Thyroid gland (tissue), 4 donors: ENCODE results near the gene LPP. TPM values are rescaled to one million over a fixed set of nuclear protein-coding genes. Genes with fewer than 3 reads are reported as not detected.

Experiments
- DNase-seq, 2 donors: peaks; one replicate each; pipeline ENCODE4 v3.0.0-alpha.2; 2019
- H3K27ac ChIP-seq, 3 donors: fragments of 200-600 bp; sonication (generic); 1 replicate in 2 of 3; 2 replicates in 1 of 3; pipeline ENCODE4 v1.5.1; 2016 to 2019; ENCODE audit warnings: mild to moderate bottlenecking in 1 of 3, moderate library complexity in 1 of 3
- H3K27me3 ChIP-seq: fragments of 200-600 bp; sonication (generic); one replicate; pipeline ENCODE4 v1.5.1; 2019
- H3K36me3 ChIP-seq, 2 donors: fragments of 200-600 bp; sonication (generic); one replicate each; pipeline ENCODE4 v1.5.1; 2016 to 2019
- H3K4me1 ChIP-seq, 2 donors: fragments of 200-600 bp; sonication (generic); one replicate each; pipeline ENCODE4 v1.5.1; 2017 to 2019
- H3K4me3 ChIP-seq, 3 donors: fragments of 200-600 bp; sonication (generic); replicated peaks in 1 of 3; 1 replicate in 2 of 3; 2 replicates in 1 of 3; pipeline ENCODE4 v1.5.1; 2016; ENCODE audit warnings: mild to moderate bottlenecking in 1 of 3
- H3K9me3 ChIP-seq: fragments of 200-600 bp; sonication (generic); one replicate; pipeline ENCODE4 v1.5.1; 2017
- CTCF ChIP-seq, 6 experiments: fragments of 200-600 bp in 3 of 6; fragments of 450-650 bp in 3 of 6; sonication (generic) in 3 of 6; IDR thresholded peaks; one replicate each; pipeline ENCODE4 v1.5.1; 2016 to 2019; ENCODE audit warnings: antibody characterized with exemption in 6 of 6, mild to moderate bottlenecking in 2 of 6, inconsistent platforms in 1 of 6, moderate library complexity in 1 of 6
- POLR2A ChIP-seq, 2 donors: fragments of 450-650 bp; IDR thresholded peaks; one replicate each; pipeline ENCODE4 v1.6.1; 2017; ENCODE audit warnings: antibody characterized with exemption in 2 of 2, mild to moderate bottlenecking in 2 of 2, moderate library complexity in 1 of 2
- WGBS, 2 donors: methylation state at CpG; one replicate each; pipeline ENCODE4 v1.1.5; 2017; 5-methylcytosine and 5-hydroxymethylcytosine counted together
- intact Hi-C: fragments of 100-400 bp; cut with DNase I; formaldehyde crosslinking; loops from one replicate; pipeline ENCODE4 v1.15.1; 2023
- total RNA-seq, 4 donors: library from RNA; depleted of rRNA; stranded (reverse); fragments of >200 nt; gene quantifications; one replicate each; pipeline ENCODE4 v1.2.3, GENCODE V29; 2016

The LPP gene
- total RNA-seq, 4 donors from 2014 or later = 79.0 to 141 (median 82.8) TPM

DNA sequence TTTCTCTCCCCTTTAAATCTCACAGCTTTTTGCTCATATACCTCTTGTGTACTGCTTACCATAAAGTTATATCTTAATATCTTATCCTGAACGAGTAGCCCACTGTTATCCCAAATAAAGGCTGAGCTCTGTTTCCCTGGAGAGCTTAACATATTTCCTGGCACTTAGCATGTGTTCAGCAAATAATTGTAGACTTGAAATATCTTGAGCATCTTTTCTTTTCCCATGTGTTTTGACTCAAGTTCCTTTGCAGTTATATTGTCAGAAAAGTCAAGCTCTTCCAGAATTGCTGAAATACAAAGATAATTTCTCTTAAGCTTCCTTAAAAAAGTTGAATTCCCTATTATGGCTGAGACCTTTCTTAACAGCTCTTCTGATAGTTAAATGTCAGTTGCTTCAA lies 150.5 kb downstream of the LPP start:
- Histone ChIP-seq H3K9me3 (no peaks in the 10 kb centered on the region), H3K36me3 (no peaks in the 10 kb centered on the region), H3K4me1 (no peaks in the 10 kb centered on the region), H3K27me3 (no peaks in the 10 kb centered on the region), H3K4me3 (no peak overlapping the region), H3K27ac (no peak overlapping the region)
- no peak for TF ChIP-seq CTCF (IDR thresholded peaks at IDR 0.05)
- WGBS, 2 donors = 56 to 62% methylated on average over 1 of the region's 1 CpG
- DNase-seq = no peak
- intact Hi-C loops = no loop called here

DNA sequence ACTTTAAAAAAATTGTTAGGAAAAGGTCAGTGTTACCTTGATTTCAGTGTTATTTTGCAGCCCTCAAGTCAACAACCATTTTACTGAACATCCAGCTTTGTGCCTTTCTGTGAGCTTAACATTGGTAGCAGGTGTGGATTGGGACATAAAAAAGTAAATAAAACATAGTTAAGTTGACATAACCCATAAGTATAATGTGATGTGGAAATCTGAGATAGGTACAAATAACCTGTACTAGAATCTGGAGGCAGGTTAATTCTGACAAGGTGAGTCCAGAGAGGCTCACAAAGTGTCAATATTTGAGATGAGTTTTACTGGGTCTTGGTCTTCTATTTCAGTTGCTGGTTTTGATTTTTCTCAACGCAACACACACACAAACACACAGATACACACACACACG lies 151.3 kb downstream of the LPP start:
- intact Hi-C loops = no loop called here
- no peaks in the 10 kb centered on the region for H3K36me3 ChIP-seq
- no peak overlapping the region for H3K27ac ChIP-seq
- DNase-seq = no peak
- TF ChIP-seq POLR2A (IDR thresholded peaks at IDR 0.05) (no peak), CTCF (IDR thresholded peaks at IDR 0.05) (no peak)
- no peaks in the 10 kb centered on the region for H3K9me3 ChIP-seq
- no peaks in the 10 kb centered on the region for H3K27me3 ChIP-seq
- no peaks in the 10 kb centered on the region for H3K4me1 ChIP-seq
- H3K4me3 ChIP-seq = no peak overlapping the region
- 91 to 98% methylated on average over 2 of the region's 2 CpGs for WGBS, 2 donors

DNA sequence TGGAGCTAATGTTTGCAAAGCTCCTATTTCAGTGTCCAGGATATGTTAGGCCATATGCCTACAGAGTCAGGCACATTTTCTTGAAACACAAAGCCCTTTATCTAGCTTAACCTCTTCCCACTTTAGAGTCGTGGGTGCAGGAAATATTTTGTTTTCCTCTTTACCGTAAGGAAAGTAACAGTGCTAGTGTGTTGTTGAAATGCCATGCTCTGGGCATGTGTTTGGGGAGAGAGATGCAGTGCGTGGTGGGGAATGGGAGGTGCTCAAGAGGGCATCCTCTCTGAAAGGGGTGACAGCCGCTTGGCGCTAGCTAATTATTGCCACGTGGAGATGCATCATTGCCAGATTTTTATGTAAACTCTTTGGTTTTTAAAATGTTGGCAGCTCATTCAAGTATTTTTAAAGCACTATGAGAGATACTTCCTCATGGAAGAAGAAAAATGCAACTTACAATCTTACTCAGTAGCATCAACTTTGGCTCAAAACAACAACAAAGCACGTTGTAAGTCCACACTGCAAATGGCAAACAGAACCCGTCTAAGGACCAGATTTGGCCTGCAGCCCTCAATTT lies 152.6 kb downstream of the LPP start:
- DNase-seq = no peak
- H3K4me3 ChIP-seq = no peak overlapping the region
- WGBS, 2 donors = 69 to 71% methylated on average over 8 of the region's 8 CpGs
- intact Hi-C loops = no loop called here
- no peak overlapping the region for H3K27ac ChIP-seq
- H3K27me3 ChIP-seq = no peaks in the 10 kb centered on the region
- TF ChIP-seq POLR2A (IDR thresholded peaks at IDR 0.05) (no peak), CTCF (IDR thresholded peaks at IDR 0.05) (no peak)
- no peaks in the 10 kb centered on the region for H3K9me3 ChIP-seq
- H3K36me3 ChIP-seq = no peaks in the 10 kb centered on the region
- no peaks in the 10 kb centered on the region for H3K4me1 ChIP-seq

DNA sequence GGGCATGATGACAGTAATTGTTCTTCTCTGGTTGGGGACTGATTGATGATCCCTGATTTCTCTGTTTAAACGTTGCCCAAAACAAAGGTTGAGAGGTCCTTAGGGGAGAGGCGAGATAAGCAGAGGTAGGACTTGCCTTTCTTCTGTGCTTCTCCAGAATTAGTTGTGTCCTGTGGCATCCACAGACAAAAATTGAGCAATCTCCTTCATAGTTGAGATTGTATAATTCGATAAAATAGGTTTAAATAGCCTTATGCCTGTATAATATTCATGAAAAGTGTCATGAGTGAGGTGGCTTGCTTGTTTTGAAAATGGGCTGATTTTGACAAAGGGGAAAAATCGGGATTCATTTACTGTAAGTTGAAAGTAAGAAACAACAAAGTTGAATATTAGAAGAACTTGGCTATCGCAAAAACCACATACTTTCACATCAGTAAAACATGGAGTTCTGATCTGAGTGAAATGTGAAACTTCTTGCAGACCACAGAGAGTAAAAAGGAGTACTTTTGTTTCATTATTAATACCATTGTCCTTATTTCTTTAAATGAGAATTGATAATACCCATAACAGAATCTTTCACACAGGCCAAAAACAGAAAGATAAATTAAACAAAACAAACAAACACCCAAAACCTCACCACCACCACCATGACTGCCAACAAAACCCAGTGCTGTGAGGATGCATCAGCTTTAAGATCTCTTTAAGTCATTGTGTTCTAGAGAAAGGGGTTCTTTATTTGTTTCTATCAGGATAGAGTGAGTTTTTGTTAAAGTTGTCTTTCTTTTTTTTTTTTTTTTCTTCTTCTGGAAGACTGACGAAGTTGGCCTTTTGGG lies 155.7 kb downstream of the LPP start:
- DNase-seq = no peak
- H3K4me1 ChIP-seq = no peaks in the 10 kb centered on the region
- no peaks in the 10 kb centered on the region for H3K27me3 ChIP-seq
- H3K27ac ChIP-seq = no peak overlapping the region
- TF ChIP-seq POLR2A (IDR thresholded peaks at IDR 0.05) = no peak
- TF ChIP-seq CTCF (IDR thresholded peaks at IDR 0.05) = no peak
- no peak overlapping the region for H3K4me3 ChIP-seq
- H3K9me3 ChIP-seq = no peaks in the 10 kb centered on the region
- H3K36me3 ChIP-seq = no peaks in the 10 kb centered on the region
- WGBS, 2 donors = 84 to 88% methylated on average over 6 of the region's 6 CpGs
- intact Hi-C loops = no loop called here

DNA sequence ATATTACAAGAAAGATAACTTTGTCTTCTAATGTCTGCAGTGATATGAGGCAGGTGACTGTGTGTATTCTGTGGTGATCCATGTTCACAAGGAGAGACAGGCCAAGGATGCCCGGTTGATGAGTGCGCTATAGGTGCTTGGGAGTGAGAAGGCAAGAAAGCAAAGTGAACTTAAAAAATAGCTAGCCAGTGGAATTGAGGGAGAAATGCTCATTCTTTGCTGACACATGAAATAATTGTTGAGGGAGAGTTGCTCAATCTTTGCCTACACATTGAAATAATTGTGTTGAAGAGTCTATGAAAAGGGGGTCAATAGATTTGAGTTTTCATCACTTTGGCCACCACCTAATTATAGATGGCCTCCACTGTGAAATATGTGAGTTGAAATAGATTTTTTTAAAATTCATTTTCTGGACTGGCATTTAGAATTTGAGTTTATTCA lies 156.3 kb downstream of the LPP start:
- Histone ChIP-seq H3K27ac (no peak overlapping the region), H3K27me3 (no peaks in the 10 kb centered on the region), H3K36me3 (no peaks in the 10 kb centered on the region), H3K4me1 (no peaks in the 10 kb centered on the region), H3K4me3 (no peak overlapping the region), H3K9me3 (no peaks in the 10 kb centered on the region)
- WGBS, 2 donors = 95 to 97% methylated on average over 2 of the region's 2 CpGs
- no peak for TF ChIP-seq CTCF (IDR thresholded peaks at IDR 0.05)
- no peak for TF ChIP-seq POLR2A (IDR thresholded peaks at IDR 0.05)
- no peak for DNase-seq
- intact Hi-C loops = no loop called here
